Ovary (tissue), 9 donors: ENCODE measurements around the gene CUL3. TPM values are rescaled to one million over a fixed set of nuclear protein-coding genes. Genes with fewer than 3 reads are reported as not detected.

Experiments
- DNase-seq, 5 donors: peaks; one replicate each; pipeline ENCODE4 v3.0.0-alpha.2; 2019 to 2020
- H3K27ac ChIP-seq, 2 donors: fragments of 200-600 bp; one replicate each; pipeline versions ENCODE4 v1.5.1 to v1.8.0; 2019 to 2022
- H3K27me3 ChIP-seq: fragments of 200-600 bp; one replicate; pipeline ENCODE4 v1.8.0; 2022
- H3K36me3 ChIP-seq: fragments of 200-600 bp; sonication (generic); one replicate; pipeline ENCODE4 v1.5.1; 2019
- H3K4me1 ChIP-seq: one replicate; pipeline ENCODE4 v1.8.1; 2013; ENCODE audit warnings: mild to moderate bottlenecking, moderate library complexity; ENCODE audit not compliant: insufficient read depth
- H3K4me3 ChIP-seq: fragments of 200-600 bp; sonication (generic); one replicate; pipeline ENCODE4 v1.5.1; 2017
- H3K9me3 ChIP-seq, 2 donors: fragments of 200-600 bp in 1 of 2; sonication (generic) in 1 of 2; one replicate each; pipeline versions ENCODE4 v1.5.1 to v1.8.1; 2013 to 2019; ENCODE audit warnings: mild to moderate bottlenecking in 1 of 2, moderate library complexity in 1 of 2
- CTCF ChIP-seq, 3 donors: fragments of 450-650 bp in 2 of 3; fragments of 200-600 bp in 1 of 3; IDR thresholded peaks; one replicate each; pipeline versions ENCODE4 v1.5.1 to v1.8.0; 2016 to 2022; ENCODE audit warnings: antibody characterized with exemption in 3 of 3, mild to moderate bottlenecking in 1 of 3
- EP300 ChIP-seq: sonication (generic); formaldehyde crosslinking; IDR thresholded peaks from one replicate; pipeline ENCODE4 v1.6.1; 2017; ENCODE audit warnings: antibody characterized with exemption
- POLR2A ChIP-seq: fragments of 450-650 bp; IDR thresholded peaks from one replicate; pipeline ENCODE4 v1.6.1; 2017; ENCODE audit warnings: antibody characterized with exemption, mild to moderate bottlenecking, moderate library complexity
- WGBS, 3 donors: extraction: QIAGEN DNeasy Blood & Tissue Kit in 1 of 3; methylation state at CpG; one replicate each; pipeline versions ENCODE4 v1.1.5 to v1.1.7; 2013 to 2017; 5-methylcytosine and 5-hydroxymethylcytosine counted together
- intact Hi-C, 4 donors: fragments of 100-400 bp; cut with DNase I; formaldehyde crosslinking; loops; one replicate each; pipeline versions ENCODE4 v1.11.0 to v1.15.1; 2022 to 2023
- polyA plus RNA-seq, 2 donors: library from polyadenylated mRNA; stranded (reverse); fragments of 200-250 nt in 1 of 2; fragments of 350-450 nt in 1 of 2; fragmentation: Illumina TruSeq in 1 of 2; extraction: RNeasy Lipid Tissue Mini Kit (QIAGEN cat#74804) in 1 of 2; gene quantifications; one replicate each; pipeline ENCODE4 v1.2.3, GENCODE V29; 2013 to 2014
- total RNA-seq, 7 donors: library from RNA; depleted of rRNA in 2 of 7; stranded (reverse); fragments of >200 nt in 2 of 7; fragmentation: NEBNext Ultra II Directional in 3 of 7; extraction: Animal tissue kit (Norgen Biotek cat#: 25700) in 3 of 7; gene quantifications; one replicate each; pipeline versions ENCODE4 v1.1.0 to v1.2.4, GENCODE V29; 2016 to 2023
- donor health status: DM: no; HTN: no; CAD: no; lungs with moderate emphysema.
- donor health status: DM: no; HTN: no; CAD: no.
- donor health status: Bipolar disorder and iron deficiency.
- donor health status: DM: yes; HTN: yes; CAD: no.
- donor health status: DM: no; HTN: no; CAD: no.
- donor health status: DM: yes; HTN: yes; CAD: no.

The CUL3 gene
- total and polyA plus RNA-seq, 9 donors, result 50.0 to 83.3 (median 66.3) TPM

GRCh38 chr2:224626735-224627134, 41.6 kb upstream of the CUL3 start:
- no peaks in the 10 kb centered on the region for H3K4me1 ChIP-seq
- no peak for DNase-seq
- intact Hi-C loops, result no loop called here
- no peaks in the 10 kb centered on the region for H3K9me3 ChIP-seq
- no peaks in the 10 kb centered on the region for H3K27me3 ChIP-seq
- no peak overlapping the region for H3K27ac ChIP-seq
- H3K36me3 ChIP-seq, result no peaks in the 10 kb centered on the region
- H3K4me3 ChIP-seq, result no peak overlapping the region
- TF ChIP-seq CTCF (IDR thresholded peaks at IDR 0.05) (no peak), POLR2A (no peak), EP300 (no peak)
- 62 to 69% (median 66%) methylated on average over 4 of the region's 4 CpGs for WGBS, 3 donors

DNA sequence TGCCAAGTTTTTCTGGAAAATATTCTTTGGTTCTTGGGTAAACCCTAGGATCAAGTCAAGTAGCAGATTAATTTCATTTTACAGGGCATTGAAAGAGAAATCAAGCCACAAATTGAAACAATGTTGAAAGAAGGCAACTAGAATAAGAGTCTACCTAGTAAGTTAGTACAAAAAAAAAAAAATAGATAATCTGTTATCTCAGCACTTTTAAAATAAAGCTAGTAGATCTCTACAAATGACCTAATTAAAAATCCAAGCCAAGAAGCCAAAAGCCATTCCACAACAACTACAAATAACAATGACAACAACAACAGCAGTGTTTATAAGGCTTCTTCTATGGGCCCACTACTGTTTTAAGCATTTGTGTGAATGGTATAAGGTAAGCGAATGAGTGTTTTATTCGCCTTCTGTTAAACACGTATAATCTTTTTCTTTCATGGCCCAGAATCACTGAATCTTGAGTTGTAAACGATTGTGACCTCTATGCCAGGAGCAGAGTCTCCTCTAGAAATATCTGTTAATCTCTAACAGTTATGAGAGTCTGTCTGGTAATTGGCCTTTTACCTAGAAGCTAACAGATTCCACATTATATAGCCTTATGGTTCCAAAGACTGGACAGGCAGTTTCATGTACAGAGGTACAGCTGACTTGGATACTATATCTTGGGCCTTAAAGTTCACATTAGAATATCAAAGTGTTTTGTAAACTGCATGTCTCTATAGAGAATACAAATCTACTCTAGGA, 28.6 kb upstream of the CUL3 start:
- Histone ChIP-seq H3K27me3 (no peaks in the 10 kb centered on the region), H3K36me3 (no peaks in the 10 kb centered on the region), H3K4me3 (no peak overlapping the region), H3K9me3 (no peaks in the 10 kb centered on the region), H3K27ac (no peak overlapping the region), H3K4me1 (no peaks in the 10 kb centered on the region)
- intact Hi-C loops, result no loop called here
- 92 to 95% (median 93%) methylated on average over 4 of the region's 4 CpGs for WGBS, 3 donors
- no peak for DNase-seq
- TF ChIP-seq POLR2A (no peak), EP300 (no peak), CTCF (IDR thresholded peaks at IDR 0.05) (no peak)

- DNase-seq, result no peak
- WGBS, 3 donors, result 66 to 81% (median 74%) methylated on average over 5 of the region's 5 CpGs
- H3K4me1 ChIP-seq, result no peaks in the 10 kb centered on the region
- no peaks in the 10 kb centered on the region for H3K27me3 ChIP-seq
- no peaks in the 10 kb centered on the region for H3K36me3 ChIP-seq
- no peak overlapping the region for H3K27ac ChIP-seq
- TF ChIP-seq EP300 (no peak), POLR2A (no peak), CTCF (IDR thresholded peaks at IDR 0.05) (no peak)
- no peaks in the 10 kb centered on the region for H3K9me3 ChIP-seq
- no peak overlapping the region for H3K4me3 ChIP-seq
- intact Hi-C loops, result no loop called here
These were observed 27.4 kb upstream of the CUL3 start for GRCh38 chr2:224612578-224612977.

- Histone ChIP-seq H3K27ac (no peak overlapping the region), H3K4me1 (no peaks in the 10 kb centered on the region), H3K9me3 (no peaks in the 10 kb centered on the region), H3K4me3 (no peak overlapping the region), H3K36me3 (no peaks in the 10 kb centered on the region), H3K27me3 (no peaks in the 10 kb centered on the region)
- WGBS, 3 donors, result 49 to 62% (median 59%) methylated on average over 3 of the region's 3 CpGs
- intact Hi-C loops, result no loop called here
- DNase-seq, result no peak
- no peak for TF ChIP-seq POLR2A
- no peak for TF ChIP-seq CTCF (IDR thresholded peaks at IDR 0.05)
- no peak for TF ChIP-seq EP300
These were observed 26.8 kb upstream of the CUL3 start for GRCh38 chr2:224611938-224612337.
